PC-9 (cell line): Measurements from ENCODE around the gene NRARP. TPM values are rescaled to one million over a fixed set of nuclear protein-coding genes. Genes with fewer than 3 reads are reported as not detected.

Source experiments
- BruUV-seq: library from RNA; stranded (reverse); fragments of 400-500 nt; replicated peaks from 2 replicates; lab custom pipeline; 2021; lab: Mats Ljungman, UMichigan
- CTCF ChIA-PET: fragments of 300-600 bp; sonication (Branson Sonifier 250); formaldehyde crosslinking; loops from one replicate; lab custom pipeline; 2022; ENCODE audit warnings: antibody characterized with exemption; lab: Charles Lee
- POLR2A ChIA-PET: fragments of 300-600 bp; sonication (Branson Sonifier 250); formaldehyde crosslinking; loops from one replicate; lab custom pipeline; 2022; ENCODE audit warnings: antibody characterized with exemption; ENCODE audit not compliant: unreplicated experiment; lab: Charles Lee
- DNase-seq, 2 experiments: peaks; one replicate each; pipeline versions ENCODE4 v3.0.0 to v3.0.0-alpha.2; 2015 to 2022; ENCODE audit warnings: mixed read lengths in 1 of 2
- H2AFZ ChIP-seq: fragments of 200-600 bp; sonication (generic); 2 replicates; pipeline ENCODE4 v1.8.1; 2017; ENCODE audit warnings: antibody characterized with exemption
- H3F3A ChIP-seq: fragments of 200-600 bp; sonication (generic); 2 replicates; pipeline ENCODE4 v1.8.1; 2017; ENCODE audit warnings: antibody characterized with exemption, mild to moderate bottlenecking, low read depth; ENCODE audit not compliant: insufficient read depth
- H3K27ac ChIP-seq: fragments of 200-600 bp; sonication (generic); 2 replicates; pipeline ENCODE4 v1.6.1; 2016; ENCODE audit warnings: mixed run types
- H3K27me3 ChIP-seq: fragments of 200-600 bp; sonication (generic); 2 replicates; pipeline ENCODE4 v1.6.1; 2016; ENCODE audit warnings: low read depth, mixed run types; ENCODE audit not compliant: insufficient read depth
- H3K36me3 ChIP-seq: fragments of 200-600 bp; sonication (generic); 2 replicates; pipeline ENCODE4 v1.6.1; 2016; ENCODE audit warnings: low read depth, mixed run types
- H3K4me1 ChIP-seq: fragments of 200-600 bp; sonication (generic); replicated peaks from 2 replicates; pipeline ENCODE4 v1.6.1; 2016; ENCODE audit warnings: mixed run types; ENCODE audit not compliant: insufficient read depth
- H3K4me2 ChIP-seq: fragments of 200-600 bp; sonication (generic); 2 replicates; pipeline ENCODE4 v1.6.1; 2017; ENCODE audit warnings: mixed run types
- H3K4me3 ChIP-seq: fragments of 200-600 bp; sonication (generic); 2 replicates; pipeline ENCODE4 v1.6.1; 2016; ENCODE audit warnings: mixed run types
- H3K79me2 ChIP-seq: fragments of 200-600 bp; sonication (generic); 2 replicates; pipeline ENCODE4 v1.6.1; 2017; ENCODE audit warnings: low read depth, mixed run types
- H3K9me2 ChIP-seq: fragments of 200-600 bp; sonication (generic); 2 replicates; pipeline ENCODE4 v1.8.1; 2017; ENCODE audit warnings: mild to moderate bottlenecking; ENCODE audit not compliant: insufficient read depth
- H3K9me3 ChIP-seq: fragments of 200-600 bp; sonication (generic); 2 replicates; pipeline ENCODE4 v1.8.1; 2016; ENCODE audit warnings: low read depth; ENCODE audit not compliant: insufficient read depth
- H4K20me1 ChIP-seq: fragments of 200-600 bp; sonication (generic); 2 replicates; pipeline ENCODE4 v1.8.1; 2017; ENCODE audit not compliant: insufficient read depth
- CTCF ChIP-seq: fragments of 200-600 bp; sonication (generic); conservative IDR thresholded peaks from 2 replicates; pipeline ENCODE4 v1.6.1; 2017; ENCODE audit warnings: mixed run types, antibody characterized with exemption, mild to moderate bottlenecking, moderate library complexity
- EZH2 ChIP-seq: fragments of 200-600 bp; sonication (generic); IDR thresholded peaks from 2 replicates; pipeline ENCODE4 v1.8.0; 2017; ENCODE audit warnings: antibody characterized with exemption, low read depth
- intact Hi-C: fragments of 100-400 bp; cut with micrococcal nuclease; formaldehyde crosslinking; loops from one replicate; pipeline ENCODE4 v1.10.0; 2022; ENCODE audit not compliant: unreplicated experiment
- total RNA-seq: library from RNA; stranded (reverse); gene quantifications from 2 replicates; pipeline ENCODE4 v1.2.3, GENCODE V29; 2021

Gene NRARP
- total RNA-seq, 1 experiment from 2014 or later, result 20.6 TPM

- Histone ChIP-seq H3F3A (peaks cover 12% of the 10 kb centered on the region; the same call in 1 of the 2 replicates), H3K4me2 (peak overlapping the region; percentile 81), H3K36me3 (no peaks in the 10 kb centered on the region), H3K27me3 (no peaks in the 10 kb centered on the region), H2AFZ (no peak overlapping the region), H3K4me1 (peaks cover 34% of the 10 kb centered on the region), H3K27ac (no peak overlapping the region), H3K9me3 (no peaks in the 10 kb centered on the region), H3K4me3 (peak overlapping the region; percentile 53; the same call in 1 of the 2 replicates), H3K9me2 (no peaks in the 10 kb centered on the region), H3K79me2 (no peaks in the 10 kb centered on the region), H4K20me1 (no peaks in the 10 kb centered on the region)
- intact Hi-C loops, result no loop called here
- BruUV-seq, result no TSS peak
- ChIA-PET POLR2A (interaction anchor here (0.6 to 0.8 kb wide), 5 partner anchors 21 to 931 kb away, joined by 3 to 20 read pairs (median 5); no protein-coding TSS in a partner anchor), CTCF (interaction anchor here (0.5 to 1.4 kb wide), 3 partner anchors 10 to 796 kb away, joined by 3 to 6 read pairs (median 6); partner anchors contain the start of gene NRARP)
- DNase-seq, result peak in 1 of 2 experiments; percentile 71
- TF ChIP-seq CTCF, result no peak
- TF ChIP-seq EZH2, result no peak
These were observed 14.2 kb upstream of the NRARP start for GRCh38 chr9:137316012-137316981.

DNA sequence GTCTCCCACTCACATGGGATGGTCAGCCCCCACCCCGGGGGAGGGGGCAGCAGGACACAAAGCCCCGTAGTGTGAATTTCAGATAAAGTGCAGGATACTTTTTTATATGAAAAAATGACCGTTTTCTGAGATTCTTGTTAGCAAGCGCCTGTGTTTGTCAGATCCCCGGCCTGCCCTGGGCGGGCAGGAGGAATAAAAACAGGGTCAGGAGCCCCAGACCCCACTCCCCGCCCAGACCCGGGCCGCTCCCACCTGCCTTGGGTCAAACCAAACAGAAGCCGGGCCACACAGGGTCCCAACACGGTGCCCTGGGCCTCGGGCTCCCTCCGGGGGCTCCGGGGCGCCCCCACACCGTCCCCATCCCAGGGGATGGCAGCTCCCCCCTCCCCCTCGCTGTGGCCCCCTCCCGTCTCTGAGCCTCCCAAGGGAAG, 13.5 kb upstream of the NRARP start:
- DNase-seq, result no peak

More for the DNA sequence above, 13.5 kb upstream of the NRARP start:
- H3F3A ChIP-seq, result peaks cover 18% of the 10 kb centered on the region; the same call in 1 of the 2 replicates
- POLR2A ChIA-PET, result interaction anchor here (0.8 kb wide), 1 partner anchor 22 kb away, joined by 20 read pairs; no protein-coding TSS in a partner anchor
- peak overlapping the region; percentile 29; the same call in 1 of the 2 replicates for H3K4me3 ChIP-seq
- no peaks in the 10 kb centered on the region for H3K27me3 ChIP-seq
- BruUV-seq, result no TSS peak
- intact Hi-C loops, result no loop called here
- TF ChIP-seq EZH2, result no peak
- no peak for TF ChIP-seq CTCF
- H3K27ac ChIP-seq, result no peak overlapping the region
- no peaks in the 10 kb centered on the region for H3K36me3 ChIP-seq
- H3K4me1 ChIP-seq, result peaks cover 41% of the 10 kb centered on the region
- H2AFZ ChIP-seq, result no peak overlapping the region
- peak overlapping the region; percentile 81 for H3K4me2 ChIP-seq
- CTCF ChIA-PET, result interaction anchor here (1.4 kb wide), 1 partner anchor 13 kb away, joined by 6 read pairs; the partner anchor contains the start of gene NRARP
- H3K9me3 ChIP-seq, result no peaks in the 10 kb centered on the region
- no peaks in the 10 kb centered on the region for H3K9me2 ChIP-seq
- no peaks in the 10 kb centered on the region for H4K20me1 ChIP-seq
- no peaks in the 10 kb centered on the region for H3K79me2 ChIP-seq
